Measurements from ENCODE around the gene RIT2. TPM values are rescaled to one million over a fixed set of nuclear protein-coding genes. Genes with fewer than 3 reads are reported as not detected.

RIT2 gene
- total RNA-seq, 1 experiment from 2014 or later, result 1.5 TPM

DNA sequence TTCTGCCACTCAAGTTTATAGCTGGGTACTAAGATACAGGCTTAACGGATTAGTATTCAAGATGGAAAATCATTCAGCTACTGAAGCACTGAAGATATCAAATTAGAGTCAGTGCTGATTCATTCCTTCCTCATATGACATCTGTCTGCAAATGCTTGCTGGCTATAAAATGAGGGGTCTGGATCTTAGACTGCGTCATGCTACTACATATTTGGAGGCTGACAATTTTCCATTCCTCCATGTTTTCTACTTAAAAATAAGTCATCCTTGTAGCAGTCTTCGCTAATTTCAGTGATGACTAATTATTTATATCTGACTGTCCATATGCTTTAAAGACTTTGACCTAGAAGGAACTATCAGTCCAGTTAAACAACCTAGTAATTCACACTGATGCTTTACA, 233.4 kb downstream of the RIT2 start:
- Mint-ChIP-seq H3K27me3 (ENCODE audit: low read depth) (no peaks in the 10 kb centered on the region), H3K27ac (no peak overlapping the region), H3K4me3 (no peak overlapping the region), H3K9me3 (peaks cover 4% of the 10 kb centered on the region; the same call in 1 of the 2 replicates), H3K36me3 (0 out of 2 replicates have a peak, but pooled peaks cover 4% of the 10 kb centered on the region), H3K4me1 (peaks cover 2% of the 10 kb centered on the region)
- no peak for TF ChIP-seq GABPB1 (CRISPR knock-in tag; IDR thresholded peaks at IDR 0.05)
- TF ChIP-seq, protein P1, sequence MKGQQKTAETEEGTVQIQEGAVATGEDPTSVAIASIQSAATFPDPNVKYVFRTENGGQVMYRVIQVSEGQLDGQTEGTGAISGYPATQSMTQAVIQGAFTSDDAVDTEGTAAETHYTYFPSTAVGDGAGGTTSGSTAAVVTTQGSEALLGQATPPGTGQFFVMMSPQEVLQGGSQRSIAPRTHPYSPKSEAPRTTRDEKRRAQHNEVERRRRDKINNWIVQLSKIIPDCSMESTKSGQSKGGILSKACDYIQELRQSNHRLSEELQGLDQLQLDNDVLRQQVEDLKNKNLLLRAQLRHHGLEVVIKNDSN (CRISPR knock-in tag; IDR thresholded peaks at IDR 0.05), result no peak
- no peak for TF ChIP-seq ZNF263 (CRISPR knock-in tag; IDR thresholded peaks at IDR 0.05; ENCODE audit: low read depth)
- TF ChIP-seq OVOL2 (CRISPR knock-in tag; IDR thresholded peaks at IDR 0.05; ENCODE audit: borderline replicate concordance), result no peak
- no peak for TF ChIP-seq KAT7 (CRISPR knock-in tag; IDR thresholded peaks at IDR 0.05; ENCODE audit: borderline replicate concordance)
- no peak for TF ChIP-seq IRF2 (CRISPR knock-in tag; IDR thresholded peaks at IDR 0.05; ENCODE audit: borderline replicate concordance, low read depth)
- TF ChIP-seq, protein P2, sequence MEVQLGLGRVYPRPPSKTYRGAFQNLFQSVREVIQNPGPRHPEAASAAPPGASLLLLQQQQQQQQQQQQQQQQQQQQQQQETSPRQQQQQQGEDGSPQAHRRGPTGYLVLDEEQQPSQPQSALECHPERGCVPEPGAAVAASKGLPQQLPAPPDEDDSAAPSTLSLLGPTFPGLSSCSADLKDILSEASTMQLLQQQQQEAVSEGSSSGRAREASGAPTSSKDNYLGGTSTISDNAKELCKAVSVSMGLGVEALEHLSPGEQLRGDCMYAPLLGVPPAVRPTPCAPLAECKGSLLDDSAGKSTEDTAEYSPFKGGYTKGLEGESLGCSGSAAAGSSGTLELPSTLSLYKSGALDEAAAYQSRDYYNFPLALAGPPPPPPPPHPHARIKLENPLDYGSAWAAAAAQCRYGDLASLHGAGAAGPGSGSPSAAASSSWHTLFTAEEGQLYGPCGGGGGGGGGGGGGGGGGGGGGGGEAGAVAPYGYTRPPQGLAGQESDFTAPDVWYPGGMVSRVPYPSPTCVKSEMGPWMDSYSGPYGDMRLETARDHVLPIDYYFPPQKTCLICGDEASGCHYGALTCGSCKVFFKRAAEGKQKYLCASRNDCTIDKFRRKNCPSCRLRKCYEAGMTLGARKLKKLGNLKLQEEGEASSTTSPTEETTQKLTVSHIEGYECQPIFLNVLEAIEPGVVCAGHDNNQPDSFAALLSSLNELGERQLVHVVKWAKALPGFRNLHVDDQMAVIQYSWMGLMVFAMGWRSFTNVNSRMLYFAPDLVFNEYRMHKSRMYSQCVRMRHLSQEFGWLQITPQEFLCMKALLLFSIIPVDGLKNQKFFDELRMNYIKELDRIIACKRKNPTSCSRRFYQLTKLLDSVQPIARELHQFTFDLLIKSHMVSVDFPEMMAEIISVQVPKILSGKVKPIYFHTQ (CRISPR knock-in tag; IDR thresholded peaks at IDR 0.05), result no peak
- TF ChIP-seq, protein P3, sequence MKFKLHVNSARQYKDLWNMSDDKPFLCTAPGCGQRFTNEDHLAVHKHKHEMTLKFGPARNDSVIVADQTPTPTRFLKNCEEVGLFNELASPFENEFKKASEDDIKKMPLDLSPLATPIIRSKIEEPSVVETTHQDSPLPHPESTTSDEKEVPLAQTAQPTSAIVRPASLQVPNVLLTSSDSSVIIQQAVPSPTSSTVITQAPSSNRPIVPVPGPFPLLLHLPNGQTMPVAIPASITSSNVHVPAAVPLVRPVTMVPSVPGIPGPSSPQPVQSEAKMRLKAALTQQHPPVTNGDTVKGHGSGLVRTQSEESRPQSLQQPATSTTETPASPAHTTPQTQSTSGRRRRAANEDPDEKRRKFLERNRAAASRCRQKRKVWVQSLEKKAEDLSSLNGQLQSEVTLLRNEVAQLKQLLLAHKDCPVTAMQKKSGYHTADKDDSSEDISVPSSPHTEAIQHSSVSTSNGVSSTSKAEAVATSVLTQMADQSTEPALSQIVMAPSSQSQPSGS (CRISPR knock-in tag; IDR thresholded peaks at IDR 0.05; ENCODE audit: borderline replicate concordance, low read depth), result no peak
- no peak for TF ChIP-seq SMAD4 (CRISPR knock-in tag; IDR thresholded peaks at IDR 0.05)
- no peak for TF ChIP-seq RORB (CRISPR knock-in tag; IDR thresholded peaks at IDR 0.05)
- TF ChIP-seq, protein P4, sequence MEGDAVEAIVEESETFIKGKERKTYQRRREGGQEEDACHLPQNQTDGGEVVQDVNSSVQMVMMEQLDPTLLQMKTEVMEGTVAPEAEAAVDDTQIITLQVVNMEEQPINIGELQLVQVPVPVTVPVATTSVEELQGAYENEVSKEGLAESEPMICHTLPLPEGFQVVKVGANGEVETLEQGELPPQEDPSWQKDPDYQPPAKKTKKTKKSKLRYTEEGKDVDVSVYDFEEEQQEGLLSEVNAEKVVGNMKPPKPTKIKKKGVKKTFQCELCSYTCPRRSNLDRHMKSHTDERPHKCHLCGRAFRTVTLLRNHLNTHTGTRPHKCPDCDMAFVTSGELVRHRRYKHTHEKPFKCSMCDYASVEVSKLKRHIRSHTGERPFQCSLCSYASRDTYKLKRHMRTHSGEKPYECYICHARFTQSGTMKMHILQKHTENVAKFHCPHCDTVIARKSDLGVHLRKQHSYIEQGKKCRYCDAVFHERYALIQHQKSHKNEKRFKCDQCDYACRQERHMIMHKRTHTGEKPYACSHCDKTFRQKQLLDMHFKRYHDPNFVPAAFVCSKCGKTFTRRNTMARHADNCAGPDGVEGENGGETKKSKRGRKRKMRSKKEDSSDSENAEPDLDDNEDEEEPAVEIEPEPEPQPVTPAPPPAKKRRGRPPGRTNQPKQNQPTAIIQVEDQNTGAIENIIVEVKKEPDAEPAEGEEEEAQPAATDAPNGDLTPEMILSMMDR (IDR thresholded peaks at IDR 0.05), result no peak
- no peak for TF ChIP-seq CREM (CRISPR knock-in tag; IDR thresholded peaks at IDR 0.05)
- TF ChIP-seq, protein P5, sequence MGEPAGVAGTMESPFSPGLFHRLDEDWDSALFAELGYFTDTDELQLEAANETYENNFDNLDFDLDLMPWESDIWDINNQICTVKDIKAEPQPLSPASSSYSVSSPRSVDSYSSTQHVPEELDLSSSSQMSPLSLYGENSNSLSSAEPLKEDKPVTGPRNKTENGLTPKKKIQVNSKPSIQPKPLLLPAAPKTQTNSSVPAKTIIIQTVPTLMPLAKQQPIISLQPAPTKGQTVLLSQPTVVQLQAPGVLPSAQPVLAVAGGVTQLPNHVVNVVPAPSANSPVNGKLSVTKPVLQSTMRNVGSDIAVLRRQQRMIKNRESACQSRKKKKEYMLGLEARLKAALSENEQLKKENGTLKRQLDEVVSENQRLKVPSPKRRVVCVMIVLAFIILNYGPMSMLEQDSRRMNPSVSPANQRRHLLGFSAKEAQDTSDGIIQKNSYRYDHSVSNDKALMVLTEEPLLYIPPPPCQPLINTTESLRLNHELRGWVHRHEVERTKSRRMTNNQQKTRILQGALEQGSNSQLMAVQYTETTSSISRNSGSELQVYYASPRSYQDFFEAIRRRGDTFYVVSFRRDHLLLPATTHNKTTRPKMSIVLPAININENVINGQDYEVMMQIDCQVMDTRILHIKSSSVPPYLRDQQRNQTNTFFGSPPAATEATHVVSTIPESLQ (CRISPR knock-in tag; IDR thresholded peaks at IDR 0.05), result no peak
- no peak for TF ChIP-seq MXD4 (CRISPR knock-in tag; IDR thresholded peaks at IDR 0.05; ENCODE audit: borderline replicate concordance)
- no peak for TF ChIP-seq ZNF138 (CRISPR knock-in tag; conservative IDR thresholded peaks at IDR 0.05)
- TF ChIP-seq, protein P6, sequence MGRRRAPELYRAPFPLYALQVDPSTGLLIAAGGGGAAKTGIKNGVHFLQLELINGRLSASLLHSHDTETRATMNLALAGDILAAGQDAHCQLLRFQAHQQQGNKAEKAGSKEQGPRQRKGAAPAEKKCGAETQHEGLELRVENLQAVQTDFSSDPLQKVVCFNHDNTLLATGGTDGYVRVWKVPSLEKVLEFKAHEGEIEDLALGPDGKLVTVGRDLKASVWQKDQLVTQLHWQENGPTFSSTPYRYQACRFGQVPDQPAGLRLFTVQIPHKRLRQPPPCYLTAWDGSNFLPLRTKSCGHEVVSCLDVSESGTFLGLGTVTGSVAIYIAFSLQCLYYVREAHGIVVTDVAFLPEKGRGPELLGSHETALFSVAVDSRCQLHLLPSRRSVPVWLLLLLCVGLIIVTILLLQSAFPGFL (CRISPR knock-in tag; IDR thresholded peaks at IDR 0.05; ENCODE audit: borderline replicate concordance), result no peak
- TF ChIP-seq, protein P7, sequence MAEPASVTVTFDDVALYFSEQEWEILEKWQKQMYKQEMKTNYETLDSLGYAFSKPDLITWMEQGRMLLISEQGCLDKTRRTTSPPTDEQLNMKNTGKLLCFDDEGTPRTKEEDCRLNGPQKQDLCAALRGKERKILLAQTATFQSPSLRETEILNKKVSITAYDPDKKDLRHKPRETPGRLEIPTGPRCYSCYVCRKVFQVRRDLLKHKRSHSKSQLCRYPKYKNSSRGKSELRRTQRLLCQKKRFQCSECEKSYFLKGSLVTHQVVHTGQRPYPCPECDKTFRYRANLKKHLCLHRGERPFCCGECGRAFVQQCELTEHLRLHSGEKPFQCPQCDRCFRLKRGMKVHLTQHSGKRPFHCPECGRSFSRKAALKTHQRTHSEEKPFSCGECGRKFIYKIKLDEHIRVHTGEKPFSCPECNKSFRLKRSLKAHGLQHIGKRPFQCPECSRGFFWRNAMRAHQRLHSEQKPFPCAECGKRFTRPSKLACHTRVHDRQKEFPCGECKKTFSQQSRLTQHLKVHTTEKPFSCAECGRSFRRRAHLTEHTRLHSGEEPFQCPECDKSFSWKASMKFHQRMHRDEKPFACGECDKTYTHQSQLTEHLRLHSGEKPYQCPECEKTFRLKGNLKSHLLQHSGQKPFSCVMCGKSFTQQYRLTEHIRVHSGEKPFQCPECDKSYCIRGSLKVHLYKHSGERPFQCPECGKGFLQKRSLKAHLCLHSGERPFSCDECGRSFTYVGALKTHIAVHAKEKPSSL (CRISPR knock-in tag; conservative IDR thresholded peaks at IDR 0.05), result no peak
- TF ChIP-seq CBFB (CRISPR knock-in tag; IDR thresholded peaks at IDR 0.05; ENCODE audit: low read depth), result no peak
- TF ChIP-seq, protein P8, sequence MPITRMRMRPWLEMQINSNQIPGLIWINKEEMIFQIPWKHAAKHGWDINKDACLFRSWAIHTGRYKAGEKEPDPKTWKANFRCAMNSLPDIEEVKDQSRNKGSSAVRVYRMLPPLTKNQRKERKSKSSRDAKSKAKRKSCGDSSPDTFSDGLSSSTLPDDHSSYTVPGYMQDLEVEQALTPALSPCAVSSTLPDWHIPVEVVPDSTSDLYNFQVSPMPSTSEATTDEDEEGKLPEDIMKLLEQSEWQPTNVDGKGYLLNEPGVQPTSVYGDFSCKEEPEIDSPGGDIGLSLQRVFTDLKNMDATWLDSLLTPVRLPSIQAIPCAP (CRISPR knock-in tag; IDR thresholded peaks at IDR 0.05), result no peak
- DNase-seq (ENCODE audit: low spot score), result no peak
- no peak for ATAC-seq
- CTCF ChIA-PET, result no interaction called here
- POLR2A ChIA-PET, result no interaction called here

Data from WTC11 (cell line).